ENCODE results near the gene ARPC1B. TPM values are rescaled to one million over a fixed set of nuclear protein-coding genes. Genes with fewer than 3 reads are reported as not detected.
"Not testable (repeated sequence)": the region's sequence is repeated elsewhere in the genome, so short reads cannot be mapped to it uniquely, and the experiment has no call there.

ARPC1B gene
- total and polyA plus RNA-seq, 7 donors: 70.3 to 390 (median 136) TPM

- H3K4me3 ChIP-seq; intact Hi-C loops (cut with DNase I); DNase-seq; H3K27me3 ChIP-seq; H3K9me3 ChIP-seq: not testable (repeated sequence)
- peaks cover 5 to 27% (median 14%) of the 10 kb centered on the region in 4 donors for H3K36me3 ChIP-seq
- peak in 1 of 2 donors; percentile 18 for TF ChIP-seq POLR2A (IDR thresholded peaks at IDR 0.05)
- peaks cover 0 to 45% (median 26%) of the 10 kb centered on the region in 4 donors for H3K4me1 ChIP-seq
- peak overlapping the region in 1 of 4 donors; percentile 2 for H3K27ac ChIP-seq
- 36 to 66% methylated on average over 8 of the region's 8 CpGs for WGBS, 2 donors
Measured at GRCh38 chr7:99330314-99330961, 44.1 kb upstream of the ARPC1B start.

- Histone ChIP-seq H3K36me3 (peaks cover 5 to 33% (median 16%) of the 10 kb centered on the region in 4 donors), H3K27me3 (no peaks in the 10 kb centered on the region), H3K9me3 (no peaks in the 10 kb centered on the region), H3K4me1 (peaks cover 0 to 45% (median 26%) of the 10 kb centered on the region in 4 donors), H3K27ac (no peak overlapping the region), H3K4me3 (no peak overlapping the region)
- no peak for DNase-seq
- intact Hi-C loops (cut with DNase I): no loop called here
- WGBS, 2 donors: 73 to 85% methylated on average over 2 of the region's 2 CpGs
- TF ChIP-seq POLR2AphosphoS5 (IDR thresholded peaks at IDR 0.05) (no peak), CTCF (IDR thresholded peaks at IDR 0.05) (no peak), POLR2A (IDR thresholded peaks at IDR 0.05) (no peak), EP300 (IDR thresholded peaks at IDR 0.05) (no peak)
Measured at GRCh38 chr7:99331002-99331401, 43.5 kb upstream of the ARPC1B start.

- Histone ChIP-seq H3K9me3 (no peaks in the 10 kb centered on the region), H3K27me3 (no peaks in the 10 kb centered on the region), H3K4me3 (no peak overlapping the region), H3K36me3 (peaks cover 6 to 98% (median 46%) of the 10 kb centered on the region in 4 donors), H3K27ac (no peak overlapping the region), H3K4me1 (no peaks in the 10 kb centered on the region)
- no peak for DNase-seq
- 94 to 95% methylated on average over 3 of the region's 3 CpGs for WGBS, 2 donors
- TF ChIP-seq EP300 (IDR thresholded peaks at IDR 0.05) (no peak), POLR2A (IDR thresholded peaks at IDR 0.05) (no peak), POLR2AphosphoS5 (IDR thresholded peaks at IDR 0.05) (no peak), CTCF (IDR thresholded peaks at IDR 0.05) (no peak)
- intact Hi-C loops (cut with DNase I): no loop called here
Measured at GRCh38 chr7:99339595-99339994, 34.9 kb upstream of the ARPC1B start.

- 91 to 99% methylated on average over 3 of the region's 3 CpGs for WGBS, 2 donors
- Histone ChIP-seq H3K9me3 (no peaks in the 10 kb centered on the region), H3K36me3 (peaks cover 6 to 98% (median 44%) of the 10 kb centered on the region in 4 donors), H3K4me1 (no peaks in the 10 kb centered on the region), H3K27ac (peak overlapping the region in 1 of 4 donors; percentile 33), H3K27me3 (no peaks in the 10 kb centered on the region), H3K4me3 (no peak overlapping the region)
- no peak for DNase-seq
- intact Hi-C loops (cut with DNase I): no loop called here
- no peak for TF ChIP-seq EP300 (IDR thresholded peaks at IDR 0.05)
- TF ChIP-seq CTCF (IDR thresholded peaks at IDR 0.05): no peak
- no peak for TF ChIP-seq POLR2A (IDR thresholded peaks at IDR 0.05)
- TF ChIP-seq POLR2AphosphoS5 (IDR thresholded peaks at IDR 0.05): no peak
Measured at GRCh38 chr7:99340659-99341058, 33.9 kb upstream of the ARPC1B start.

DNA sequence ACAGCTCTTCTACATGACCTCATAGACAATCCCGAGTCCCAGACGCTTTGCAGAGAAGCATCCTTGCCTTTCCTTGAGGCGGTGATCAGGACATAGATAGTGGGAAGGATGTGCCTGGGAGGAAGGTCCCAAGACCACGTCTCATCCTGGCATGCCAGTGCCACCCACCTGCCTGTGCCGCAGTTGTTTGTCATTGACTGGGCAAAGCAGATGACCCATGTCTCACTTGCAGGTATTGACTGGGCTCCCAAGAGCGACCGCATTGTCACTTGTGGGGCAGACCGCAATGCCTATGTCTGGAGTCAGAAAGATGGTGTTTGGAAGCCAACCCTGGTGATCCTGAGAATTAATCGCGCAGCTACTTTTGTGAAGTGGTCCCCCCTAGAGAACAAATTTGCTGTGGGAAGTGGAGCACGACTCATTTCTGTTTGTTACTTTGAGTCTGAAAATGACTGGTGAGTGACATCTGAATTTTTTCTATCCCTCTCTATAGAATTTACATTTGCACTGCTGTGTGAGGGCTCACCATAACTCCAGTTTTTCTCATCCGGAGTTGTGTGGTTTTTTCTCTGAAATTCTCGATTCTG lies 30.4 kb upstream of the ARPC1B start:
- H3K36me3 ChIP-seq: peaks cover 6 to 97% (median 39%) of the 10 kb centered on the region in 4 donors
- intact Hi-C loops (cut with DNase I): no loop called here
- TF ChIP-seq POLR2AphosphoS5 (IDR thresholded peaks at IDR 0.05) (no peak), CTCF (IDR thresholded peaks at IDR 0.05) (no peak), POLR2A (IDR thresholded peaks at IDR 0.05) (no peak), EP300 (IDR thresholded peaks at IDR 0.05) (no peak)
- no peak overlapping the region for H3K4me3 ChIP-seq
- H3K9me3 ChIP-seq: no peaks in the 10 kb centered on the region
- WGBS, 2 donors: 92 to 96% methylated on average over 13 of the region's 13 CpGs
- H3K4me1 ChIP-seq: no peaks in the 10 kb centered on the region
- H3K27me3 ChIP-seq: no peaks in the 10 kb centered on the region
- no peak for DNase-seq
- no peak overlapping the region for H3K27ac ChIP-seq

DNA sequence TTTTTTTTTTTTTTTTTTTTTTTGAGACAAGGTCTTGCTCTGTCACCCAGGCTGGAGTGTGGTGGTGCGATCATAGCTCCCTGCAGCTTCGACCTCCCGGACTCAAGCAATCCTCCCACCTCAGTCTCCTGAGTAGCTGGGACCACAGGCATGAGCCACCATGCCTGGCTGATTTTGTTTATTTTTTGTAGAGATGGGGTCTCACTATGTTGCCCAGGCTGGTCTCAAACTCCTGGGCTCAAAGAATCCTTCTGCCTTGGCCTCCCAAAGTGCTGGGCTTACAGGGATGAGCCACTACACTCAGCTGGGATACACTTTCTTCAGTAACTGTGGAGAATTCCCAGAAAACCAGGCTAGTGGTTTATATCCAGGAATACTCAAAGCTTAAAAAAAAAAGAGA lies 23.9 kb upstream of the ARPC1B start:
- H3K27me3 ChIP-seq; intact Hi-C loops (cut with DNase I); H3K9me3 ChIP-seq; H3K4me3 ChIP-seq; DNase-seq; H3K27ac ChIP-seq; H3K4me1 ChIP-seq: not testable (repeated sequence)
- 97 to 98% methylated on average over 3 of the region's 3 CpGs for WGBS, 2 donors
- peaks cover 22 to 95% (median 50%) of the 10 kb centered on the region in 4 donors for H3K36me3 ChIP-seq
